Trophoblast cell (in vitro differentiated cells and primary cell): ENCODE results near the gene ERVV-1.

ENCODE experiments used
- DNase-seq, 2 donors: peaks; one replicate each; pipeline ENCODE4 v3.0.0-alpha.2; 2016
- H2AFZ ChIP-seq: 2 replicates; pipeline ENCODE4 v1.6.1; 2013; ENCODE audit warnings: low read length, moderate library complexity, mild to moderate bottlenecking; ENCODE audit not compliant: insufficient read depth, poor library complexity
- H2AK5ac ChIP-seq: 2 replicates; pipeline ENCODE4 v1.6.1; 2013; ENCODE audit warnings: mild to moderate bottlenecking, low read length
- H2BK120ac ChIP-seq: 2 replicates; pipeline ENCODE4 v1.6.1; 2013; ENCODE audit warnings: low read length, mild to moderate bottlenecking, moderate library complexity; ENCODE audit not compliant: insufficient read depth, poor library complexity
- H2BK12ac ChIP-seq: 2 replicates; pipeline ENCODE4 v1.6.1; 2013; ENCODE audit warnings: mild to moderate bottlenecking, low read length, moderate library complexity
- H2BK5ac ChIP-seq: 2 replicates; pipeline ENCODE4 v1.6.1; 2013; ENCODE audit warnings: low read length, low read depth, moderate library complexity, mild to moderate bottlenecking; ENCODE audit not compliant: poor library complexity
- H3K14ac ChIP-seq: 2 replicates; pipeline ENCODE4 v1.6.1; 2013; ENCODE audit warnings: mild to moderate bottlenecking, low read length
- H3K18ac ChIP-seq: 2 replicates; pipeline ENCODE4 v1.6.1; 2013; ENCODE audit warnings: mild to moderate bottlenecking, low read length
- H3K23ac ChIP-seq: 2 replicates; pipeline ENCODE4 v1.6.1; 2013; ENCODE audit warnings: low read length
- H3K27ac ChIP-seq: 2 replicates; pipeline ENCODE4 v1.5.1; 2013; ENCODE audit warnings: low read depth, mild to moderate bottlenecking, inconsistent platforms, low read length, moderate library complexity
- H3K27me3 ChIP-seq: 2 replicates; pipeline ENCODE4 v1.6.1; 2013; ENCODE audit warnings: inconsistent platforms, mild to moderate bottlenecking, low read length, moderate library complexity; ENCODE audit not compliant: insufficient read depth
- H3K36me3 ChIP-seq, 2 experiments: 1 replicate in 1 of 2; 2 replicates in 1 of 2; pipeline ENCODE4 v1.6.1; 2013; ENCODE audit warnings: low read length in 2 of 2, mild to moderate bottlenecking in 2 of 2, moderate library complexity in 1 of 2; ENCODE audit not compliant: insufficient read depth in 2 of 2, control insufficient read depth in 1 of 2
- H3K4ac ChIP-seq: 2 replicates; pipeline ENCODE4 v1.6.1; 2013; ENCODE audit warnings: low read depth, mild to moderate bottlenecking, low read length, moderate library complexity
- H3K4me1 ChIP-seq, 2 experiments: 1 replicate in 1 of 2; 2 replicates in 1 of 2; pipeline ENCODE4 v1.6.1; 2013; ENCODE audit warnings: low read length in 2 of 2, mild to moderate bottlenecking in 2 of 2, moderate library complexity in 1 of 2; ENCODE audit not compliant: insufficient read depth in 2 of 2, control insufficient read depth in 1 of 2
- H3K4me2 ChIP-seq: 2 replicates; pipeline ENCODE4 v1.6.1; 2013; ENCODE audit warnings: inconsistent platforms, mild to moderate bottlenecking, low read length, moderate library complexity
- H3K4me3 ChIP-seq: 2 replicates; pipeline ENCODE4 v1.5.1; 2013; ENCODE audit warnings: mild to moderate bottlenecking, low read depth, low read length, inconsistent platforms
- H3K79me1 ChIP-seq: one replicate; pipeline ENCODE4 v1.6.1; 2013; ENCODE audit warnings: low read length
- H3K79me2 ChIP-seq: 2 replicates; pipeline ENCODE4 v1.6.1; 2013; ENCODE audit warnings: low read length, mild to moderate bottlenecking; ENCODE audit not compliant: control insufficient read depth, insufficient read depth, poor library complexity
- H3K9ac ChIP-seq: 2 replicates; pipeline ENCODE4 v1.6.1; 2013; ENCODE audit warnings: mild to moderate bottlenecking, low read length
- H3K9me3 ChIP-seq: 2 replicates; pipeline ENCODE4 v1.6.1; 2013; ENCODE audit warnings: low read depth, mild to moderate bottlenecking, control low read depth, inconsistent platforms, low read length; ENCODE audit not compliant: insufficient read depth
- H4K12ac ChIP-seq: 2 replicates; pipeline ENCODE4 v1.6.1; 2013; ENCODE audit warnings: low read depth, mild to moderate bottlenecking, low read length, moderate library complexity
- H4K8ac ChIP-seq: 2 replicates; pipeline ENCODE4 v1.6.1; 2013; ENCODE audit warnings: low read depth, mild to moderate bottlenecking, low read length, moderate library complexity
- H4K91ac ChIP-seq: one replicate; pipeline ENCODE4 v1.6.1; 2013; ENCODE audit warnings: low read depth, mild to moderate bottlenecking, low read length, moderate library complexity
- WGBS: extraction: QIAGEN DNeasy Blood & Tissue Kit; methylation state at CpG from one replicate; pipeline ENCODE4 v1.1.7; 2013; ENCODE audit warnings: missing lambda C conversion rate; ENCODE audit not compliant: insufficient read length, insufficient coverage; ENCODE audit errors: extremely low coverage; 5-methylcytosine and 5-hydroxymethylcytosine counted together

The ERVV-1 gene

GRCh38 chr19:52987221-52987620, 26.5 kb upstream of the ERVV-1 start:
- no peak overlapping the region for H3K4ac ChIP-seq
- no CpG with 5 or more reads among the region's 4 CpGs for WGBS

GRCh38 chr19:52988506-52988905, 25.2 kb upstream of the ERVV-1 start:
- no peak overlapping the region for H3K9ac ChIP-seq
- H4K91ac ChIP-seq, result no peak overlapping the region
- H3K18ac ChIP-seq, result no peak overlapping the region
- H4K8ac ChIP-seq, result no peak overlapping the region
- H2AK5ac ChIP-seq, result no peak overlapping the region
- H3K4ac ChIP-seq, result no peak overlapping the region
- peaks cover 17 to 34% of the 10 kb centered on the region in 2 experiments for H3K36me3 ChIP-seq
- peaks cover 3% of the 10 kb centered on the region for H3K79me2 ChIP-seq
- H3K14ac ChIP-seq, result no peak overlapping the region
- DNase-seq, result no peak
- H3K4me2 ChIP-seq, result no peak overlapping the region
- H3K4me3 ChIP-seq, result no peak overlapping the region
- no peak overlapping the region for H4K12ac ChIP-seq
- no peak overlapping the region for H3K27ac ChIP-seq
- peaks cover 10% of the 10 kb centered on the region for H3K79me1 ChIP-seq
- no peak overlapping the region for H2BK5ac ChIP-seq
- H2AFZ ChIP-seq, result no peak overlapping the region
- peaks cover 2% of the 10 kb centered on the region for H3K27me3 ChIP-seq
- H3K4me1 ChIP-seq, result peaks cover 3 to 7% of the 10 kb centered on the region in 2 experiments
- no peak overlapping the region for H2BK120ac ChIP-seq
- H3K9me3 ChIP-seq, result peaks cover 15% of the 10 kb centered on the region
- WGBS, result no CpG with 5 or more reads among the region's 5 CpGs
- no peak overlapping the region for H2BK12ac ChIP-seq
- H3K23ac ChIP-seq, result no peak overlapping the region

More at GRCh38 chr19:52987221-52987620, 26.5 kb upstream of the ERVV-1 start:
- Histone ChIP-seq H3K23ac (no peak overlapping the region), H2AFZ (no peak overlapping the region), H2BK12ac (no peak overlapping the region), H2BK120ac (no peak overlapping the region), H4K91ac (no peak overlapping the region), H3K4me1 (peaks cover 0 to 1% of the 10 kb centered on the region in 2 experiments), H3K27me3 (peaks cover 2% of the 10 kb centered on the region), H2BK5ac (no peak overlapping the region), H4K12ac (no peak overlapping the region), H3K36me3 (peaks cover 21 to 34% of the 10 kb centered on the region in 2 experiments), H3K79me1 (peaks cover 2% of the 10 kb centered on the region), H3K9ac (no peak overlapping the region), H3K79me2 (no peaks in the 10 kb centered on the region), H3K4me2 (no peak overlapping the region), H4K8ac (no peak overlapping the region), H3K27ac (no peak overlapping the region), H3K4me3 (no peak overlapping the region), H2AK5ac (no peak overlapping the region), H3K9me3 (peaks cover 19% of the 10 kb centered on the region), H3K14ac (no peak overlapping the region), H3K18ac (no peak overlapping the region)
- no peak for DNase-seq

DNA sequence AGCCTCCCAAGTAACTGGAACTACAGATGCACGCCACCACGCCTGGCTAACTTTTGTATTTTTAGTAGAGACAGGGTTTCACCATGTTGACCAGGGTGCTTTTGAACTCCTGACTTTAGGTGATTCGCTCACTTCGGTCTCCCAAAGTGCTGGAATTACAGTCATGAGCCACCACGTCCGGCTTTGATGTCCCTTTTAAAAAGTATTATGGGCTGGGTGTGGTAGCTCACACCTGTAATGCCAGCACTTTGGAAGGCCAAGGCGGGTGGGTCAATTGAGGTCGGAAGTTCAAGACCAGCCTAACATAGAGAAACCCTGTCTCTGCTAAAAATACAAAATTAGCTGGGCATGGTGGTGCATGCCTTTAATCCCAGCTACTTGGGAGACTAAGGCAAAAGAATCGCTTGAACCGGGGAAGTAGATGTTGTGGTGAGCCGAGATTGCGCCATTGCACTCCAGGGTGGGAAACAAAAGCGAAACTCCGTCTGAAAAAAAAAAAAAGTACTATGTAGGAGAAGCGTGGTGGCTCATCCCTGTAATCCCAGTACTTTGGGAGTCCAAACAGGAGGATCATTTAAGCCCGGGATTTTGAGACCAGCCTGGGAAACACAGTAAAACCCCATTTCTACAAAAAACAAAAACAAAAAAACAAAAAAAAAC, 22.8 kb upstream of the ERVV-1 start:
- no peak overlapping the region for H4K91ac ChIP-seq
- H2AK5ac ChIP-seq, result no peak overlapping the region
- WGBS, result no CpG with 5 or more reads among the region's 16 CpGs
- H3K18ac ChIP-seq, result no peak overlapping the region
- H3K4ac ChIP-seq, result no peak overlapping the region
- no peak overlapping the region for H2BK120ac ChIP-seq
- no peak overlapping the region for H2BK12ac ChIP-seq
- H3K27me3 ChIP-seq, result peaks cover 2% of the 10 kb centered on the region
- H4K8ac ChIP-seq, result no peak overlapping the region
- peaks cover 11 to 20% of the 10 kb centered on the region in 2 experiments for H3K36me3 ChIP-seq
- no peak overlapping the region for H2BK5ac ChIP-seq
- H3K14ac ChIP-seq, result no peak overlapping the region
- peaks cover 3 to 7% of the 10 kb centered on the region in 2 experiments for H3K4me1 ChIP-seq
- no peak overlapping the region for H3K27ac ChIP-seq
- H3K79me2 ChIP-seq, result peaks cover 3% of the 10 kb centered on the region
- peaks cover 9% of the 10 kb centered on the region for H3K9me3 ChIP-seq
- no peak overlapping the region for H3K4me3 ChIP-seq
- no peak overlapping the region for H3K4me2 ChIP-seq
- H4K12ac ChIP-seq, result no peak overlapping the region
- no peak overlapping the region for H3K9ac ChIP-seq
- no peak overlapping the region for H3K23ac ChIP-seq
- H2AFZ ChIP-seq, result no peak overlapping the region
- peak; percentile 61 to 68 for DNase-seq
- peaks cover 14% of the 10 kb centered on the region for H3K79me1 ChIP-seq

- no peak overlapping the region for H2BK120ac ChIP-seq
- WGBS, result no CpG with 5 or more reads among the region's 2 CpGs
- H4K8ac ChIP-seq, result no peak overlapping the region
- peaks cover 3% of the 10 kb centered on the region for H3K79me2 ChIP-seq
- H3K4me3 ChIP-seq, result no peak overlapping the region
- no peak overlapping the region for H2BK5ac ChIP-seq
- H3K18ac ChIP-seq, result no peak overlapping the region
- H3K14ac ChIP-seq, result no peak overlapping the region
- H4K12ac ChIP-seq, result no peak overlapping the region
- DNase-seq, result peak; percentile 62 to 84
- H3K36me3 ChIP-seq, result peaks cover 8 to 14% of the 10 kb centered on the region in 2 experiments
- H3K9me3 ChIP-seq, result peaks cover 5% of the 10 kb centered on the region
- peaks cover 14% of the 10 kb centered on the region for H3K79me1 ChIP-seq
- no peak overlapping the region for H3K4ac ChIP-seq
- H3K27me3 ChIP-seq, result peaks cover under 1% of the 10 kb centered on the region
- no peak overlapping the region for H2AK5ac ChIP-seq
- H2BK12ac ChIP-seq, result no peak overlapping the region
- H2AFZ ChIP-seq, result no peak overlapping the region
- no peak overlapping the region for H3K23ac ChIP-seq
- H3K4me2 ChIP-seq, result no peak overlapping the region
- peaks cover 3 to 7% of the 10 kb centered on the region in 2 experiments for H3K4me1 ChIP-seq
- no peak overlapping the region for H4K91ac ChIP-seq
- no peak overlapping the region for H3K9ac ChIP-seq
- H3K27ac ChIP-seq, result no peak overlapping the region
Measured at GRCh38 chr19:52991484-52991883, 22.2 kb upstream of the ERVV-1 start.
